GM19452 (cell line): ENCODE measurements around the gene DOCK6.

Experiments used
- ATAC-seq: cut with Tn5 transposase; IDR thresholded peaks from one replicate; pipeline ENCODE4 v1.9.1; 2021; ENCODE audit not compliant: unreplicated experiment

DOCK6 gene

DNA sequence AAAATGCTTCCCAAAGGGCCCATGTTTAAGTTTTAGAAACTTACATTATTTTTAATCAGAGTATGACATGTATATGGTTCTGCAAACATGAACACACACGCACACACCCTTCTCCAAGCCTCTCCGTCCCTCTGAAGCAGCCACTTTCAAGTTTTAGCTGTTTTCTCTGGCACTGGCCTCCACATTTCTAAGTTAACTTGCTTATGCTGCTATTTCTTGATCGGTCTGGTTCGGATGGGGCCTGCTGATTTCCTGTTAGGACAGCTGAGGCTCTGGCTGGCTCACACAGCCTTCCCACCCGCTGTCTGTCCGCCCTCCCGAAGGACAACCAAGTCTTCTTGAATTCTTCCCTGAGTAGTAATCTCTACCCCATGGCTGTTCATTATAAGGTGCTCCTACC, 111.1 kb downstream of the DOCK6 start:
- no peak for ATAC-seq
